HepG2 (cell line): ENCODE results near the gene PKM. TPM values are rescaled to one million over a fixed set of nuclear protein-coding genes. Genes with fewer than 3 reads are reported as not detected.

Experiments
- DPF2 ChIP-seq: sonication (generic); formaldehyde crosslinking; IDR thresholded peaks from 2 replicates; pipeline ENCODE4 v1.4.0; 2020; ENCODE audit warnings: mild to moderate bottlenecking, low read depth, missing genetic modification reagents, borderline replicate concordance
- GATA4 ChIP-seq: sonication (generic); IDR thresholded peaks from 2 replicates; pipeline ENCODE4 v1.6.1; 2016; ENCODE audit warnings: antibody characterized with exemption, low read depth, borderline replicate concordance
- HMGXB4 ChIP-seq, 2 experiments: sonication (generic) in 1 of 2; formaldehyde crosslinking in 1 of 2; IDR thresholded peaks; 2 replicates each; pipeline versions ENCODE4 v1.4.0 to v1.6.1; 2018 to 2020; ENCODE audit warnings: missing genetic modification reagents in 2 of 2, borderline replicate concordance in 1 of 2, low read depth in 1 of 2, mild to moderate bottlenecking in 1 of 2, missing biosample characterization in 1 of 2
- HOXA9 ChIP-seq: sonication (generic); formaldehyde crosslinking; IDR thresholded peaks from 2 replicates; pipeline ENCODE4 v1.8.1; 2022; ENCODE audit warnings: missing genetic modification reagents, mild to moderate bottlenecking, moderate library complexity, borderline replicate concordance
- KDM5A ChIP-seq: fragments of 200-600 bp; sonication (generic); IDR thresholded peaks from 2 replicates; pipeline ENCODE4 v1.7.0; 2018; ENCODE audit warnings: antibody characterized with exemption, mild to moderate bottlenecking, low read length, borderline replicate concordance
- KDM6A ChIP-seq: IDR thresholded peaks from 2 replicates; pipeline ENCODE4 v1.6.1; 2016; ENCODE audit warnings: low read depth
- MIER2 ChIP-seq: IDR thresholded peaks from 2 replicates; pipeline ENCODE4 v1.6.1; 2016; ENCODE audit warnings: missing biosample characterization, missing genetic modification reagents
- MYPOP ChIP-seq: sonication (generic); formaldehyde crosslinking; IDR thresholded peaks from 2 replicates; pipeline ENCODE4 v1.8.1; 2023; ENCODE audit warnings: mild to moderate bottlenecking, moderate library complexity, missing genetic modification reagents
- POGZ ChIP-seq: sonication (generic); formaldehyde crosslinking; IDR thresholded peaks from 2 replicates; pipeline ENCODE4 v1.4.0; 2020; ENCODE audit warnings: mild to moderate bottlenecking, missing genetic modification reagents
- RXRB ChIP-seq: IDR thresholded peaks from 2 replicates; pipeline ENCODE4 v1.6.1; 2016; ENCODE audit warnings: borderline replicate concordance, missing genetic modification reagents, missing compliant biosample characterization
- SNAPC2 ChIP-seq: sonication (generic); formaldehyde crosslinking; IDR thresholded peaks from 2 replicates; pipeline ENCODE4 v1.8.1; 2022; ENCODE audit warnings: mild to moderate bottlenecking, missing genetic modification reagents
- TCF12 ChIP-seq, 2 experiments: fragments of 450-650 bp in 1 of 2; sonication (generic) in 1 of 2; formaldehyde crosslinking in 1 of 2; IDR thresholded peaks; 2 replicates each; pipeline versions ENCODE4 v1.6.1 to v1.8.0; 2017 to 2022; ENCODE audit warnings: antibody characterized with exemption in 1 of 2, mild to moderate bottlenecking in 1 of 2, missing genetic modification reagents in 1 of 2, moderate library complexity in 1 of 2
- TFAP4 ChIP-seq: sonication (generic); IDR thresholded peaks from 2 replicates; pipeline ENCODE4 v1.6.1; 2016; ENCODE audit warnings: low read depth, borderline replicate concordance
- THAP7 ChIP-seq: sonication (generic); formaldehyde crosslinking; IDR thresholded peaks from 2 replicates; pipeline ENCODE4 v1.8.1; 2023; ENCODE audit warnings: mild to moderate bottlenecking, missing genetic modification reagents
- ZBTB25 ChIP-seq: IDR thresholded peaks from 2 replicates; pipeline ENCODE4 v1.6.1; 2018; ENCODE audit warnings: missing genetic modification reagents
- ZFP82 ChIP-seq: sonication (generic); formaldehyde crosslinking; IDR thresholded peaks from 2 replicates; pipeline ENCODE4 v1.5.1; 2020; ENCODE audit warnings: mild to moderate bottlenecking, missing genetic modification reagents, borderline replicate concordance
- ZNF124 ChIP-seq: sonication (generic); formaldehyde crosslinking; IDR thresholded peaks from 2 replicates; pipeline ENCODE4 v1.4.0; 2020; ENCODE audit warnings: missing genetic modification reagents
- ZNF292 ChIP-seq: sonication (generic); formaldehyde crosslinking; IDR thresholded peaks from 2 replicates; pipeline ENCODE4 v1.8.1; 2022; ENCODE audit warnings: mild to moderate bottlenecking, low read depth, missing genetic modification reagents, borderline replicate concordance
- ZNF33A ChIP-seq: sonication (generic); formaldehyde crosslinking; IDR thresholded peaks from 2 replicates; pipeline ENCODE4 v1.5.1; 2020; ENCODE audit warnings: missing genetic modification reagents, mild to moderate bottlenecking, moderate library complexity, borderline replicate concordance
- ZSCAN21 ChIP-seq: sonication (generic); formaldehyde crosslinking; IDR thresholded peaks from 2 replicates; pipeline ENCODE4 v1.8.0; 2022; ENCODE audit warnings: mild to moderate bottlenecking, missing genetic modification reagents, moderate library complexity, borderline replicate concordance
- polyA plus RNA-seq, 8 experiments: library from polyadenylated mRNA; depleted of rRNA in 3 of 8; stranded (reverse) in 7 of 8; unstranded in 1 of 8; fragments of >200 nt; fragmentation: Illumina TruSeq in 4 of 8; extraction: Trizol in 4 of 8; gene quantifications; 2 replicates each; pipeline versions ENCODE4 v1.2.1 to v1.2.3, GENCODE V29; 2011 to 2016; ENCODE audit warnings: low read depth in 4 of 8, missing spikeins in 1 of 8, mixed read lengths in 1 of 8; ENCODE audit not compliant: insufficient read depth in 1 of 8
- total RNA-seq, 5 experiments: library from RNA; depleted of rRNA; stranded (reverse); fragments of >200 nt; fragmentation: Illumina TruSeq; extraction: Trizol; gene quantifications; 2 replicates each; pipeline ENCODE4 v1.2.3, GENCODE V29; 2016; ENCODE audit warnings: low read depth in 1 of 5
- TF ChIP-seq, protein P1 (sequence below): IDR thresholded peaks from 2 replicates; pipeline ENCODE4 v1.6.1; 2016; ENCODE audit warnings: low read depth, control low read depth

Gene PKM
- total and polyA plus RNA-seq, 2 of the 13 experiments (the other 11 are each of a cell fraction or from before 2014, with no cell fraction given) = 488 to 780 TPM

GRCh38 chr15:72182673-72183072, 48.3 kb downstream of the PKM start (continued):
- TF ChIP-seq TFAP4 (0 out of 2 replicates have a peak, but pooled peaks have one; percentile 39), TCF12 (IDR thresholded peaks at IDR 0.05) (no peak), TCF12 (CRISPR knock-in tag; IDR thresholded peaks at IDR 0.05) (0 out of 2 replicates have a peak, but pooled peaks have one; percentile 45), POGZ (CRISPR knock-in tag) (peak; percentile 99), RXRB (CRISPR knock-in tag) (peak; percentile 79; the same call in 1 of the 2 replicates), DPF2 (CRISPR knock-in tag) (peak; percentile 94), KDM5A (no peak), MIER2 (CRISPR knock-in tag) (0 out of 2 replicates have a peak, but pooled peaks have one; percentile 36), ZNF292 (CRISPR knock-in tag) (peak; percentile 84), ZNF33A (CRISPR knock-in tag) (no peak), ZFP82 (CRISPR knock-in tag) (no peak), ZSCAN21 (CRISPR knock-in tag) (peak; percentile 96), ZNF124 (CRISPR knock-in tag) (peak; percentile 84), GATA4 (no peak), HOXA9 (CRISPR knock-in tag) (no peak), KDM6A (CRISPR knock-in tag) (peak; percentile 47; the same call in 1 of the 2 replicates), SNAPC2 (CRISPR knock-in tag) (0 out of 2 replicates have a peak, but pooled peaks have one; percentile 48), HMGXB4 (CRISPR knock-in tag; IDR thresholded peaks at IDR 0.05; ENCODE audit: borderline replicate concordance in 1 of 2, low read depth in 1 of 2) (peak in 1 of 2 experiments; percentile 42; a peak in 1 of 4 replicates), ZBTB25 (CRISPR knock-in tag) (0 out of 2 replicates have a peak, but pooled peaks have one; percentile 34), MYPOP (CRISPR knock-in tag) (0 out of 2 replicates have a peak, but pooled peaks have one; percentile 48), THAP7 (CRISPR knock-in tag) (no peak)
- TF ChIP-seq, protein P1, sequence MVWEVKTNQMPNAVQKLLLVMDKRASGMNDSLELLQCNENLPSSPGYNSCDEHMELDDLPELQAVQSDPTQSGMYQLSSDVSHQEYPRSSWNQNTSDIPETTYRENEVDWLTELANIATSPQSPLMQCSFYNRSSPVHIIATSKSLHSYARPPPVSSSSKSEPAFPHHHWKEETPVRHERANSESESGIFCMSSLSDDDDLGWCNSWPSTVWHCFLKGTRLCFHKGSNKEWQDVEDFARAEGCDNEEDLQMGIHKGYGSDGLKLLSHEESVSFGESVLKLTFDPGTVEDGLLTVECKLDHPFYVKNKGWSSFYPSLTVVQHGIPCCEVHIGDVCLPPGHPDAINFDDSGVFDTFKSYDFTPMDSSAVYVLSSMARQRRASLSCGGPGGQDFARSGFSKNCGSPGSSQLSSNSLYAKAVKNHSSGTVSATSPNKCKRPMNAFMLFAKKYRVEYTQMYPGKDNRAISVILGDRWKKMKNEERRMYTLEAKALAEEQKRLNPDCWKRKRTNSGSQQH (CRISPR knock-in tag) = peak; percentile 59; the same call in 1 of the 2 replicates
